Activated T-cell treated with anti-CD3 and anti-CD28 coated beads, Interleukin-2, amount 50 U/mL, for 1 hour (primary cell): Measurements from ENCODE around the gene SPCS3.
A peak's percentile ranks its signal among the peaks of the same experiment; 100 is the strongest.
"Not testable (repeated sequence)": the region's sequence is repeated elsewhere in the genome, so short reads cannot be mapped to it uniquely, and the experiment has no call there.

ENCODE experiments used
- DNase-seq: peaks from one replicate; pipeline ENCODE4 v3.0.0-alpha.2; 2020

SPCS3 gene

DNA sequence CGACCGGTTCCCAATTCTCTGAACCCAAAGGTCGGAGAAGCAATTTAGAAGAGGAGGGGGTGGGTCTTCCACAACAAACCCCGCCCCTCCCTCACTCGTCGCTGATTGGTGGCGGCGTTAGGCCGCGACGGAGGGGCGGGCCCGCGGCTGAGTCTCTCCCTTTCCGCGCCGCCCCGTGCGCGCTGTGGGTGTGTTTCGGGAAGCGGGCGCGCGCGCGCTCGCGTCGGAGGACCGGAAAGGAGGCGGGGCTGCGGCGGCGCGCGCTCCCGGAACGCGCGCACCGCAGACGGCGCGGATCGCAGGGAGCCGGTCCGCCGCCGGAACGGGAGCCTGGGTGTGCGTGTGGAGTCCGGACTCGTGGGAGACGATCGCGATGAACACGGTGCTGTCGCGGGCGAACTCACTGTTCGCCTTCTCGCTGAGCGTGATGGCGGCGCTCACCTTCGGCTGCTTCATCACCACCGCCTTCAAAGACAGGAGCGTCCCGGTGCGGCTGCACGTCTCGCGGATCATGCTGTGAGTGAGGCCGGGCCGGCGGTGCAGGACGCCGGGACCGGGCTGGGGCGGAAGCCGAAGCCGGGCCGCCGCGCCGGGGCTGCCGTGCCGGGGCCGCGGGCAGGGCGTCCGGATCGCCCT, at the start of gene SPCS3:
Gene SPCS3 (plus strand): TSS at position 263 of the 636 bp plus-strand sequence. CDS start 111 bp downstream, at position 374.
- peak; percentile 96 for DNase-seq

DNA sequence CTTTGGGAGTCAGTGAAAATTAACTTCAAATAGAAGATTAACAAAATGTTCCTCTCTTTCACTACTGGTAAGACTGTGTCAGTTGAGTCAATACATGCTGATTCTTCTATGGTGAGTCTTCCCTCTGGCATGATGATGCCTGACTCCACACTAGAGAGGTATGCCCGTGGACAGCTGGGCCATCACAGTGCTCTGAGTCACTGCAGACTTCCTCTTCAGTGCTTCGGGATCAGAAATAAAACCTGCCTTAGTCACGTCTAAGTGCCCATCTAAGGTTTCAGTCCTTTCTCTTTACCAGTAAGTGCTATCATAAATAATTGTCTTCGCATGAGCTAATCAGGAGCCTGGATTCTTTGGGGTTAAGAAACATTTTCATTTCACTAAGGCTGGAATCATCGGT, 49.1 kb upstream of the SPCS3 start:
- DNase-seq, result no peak

DNA sequence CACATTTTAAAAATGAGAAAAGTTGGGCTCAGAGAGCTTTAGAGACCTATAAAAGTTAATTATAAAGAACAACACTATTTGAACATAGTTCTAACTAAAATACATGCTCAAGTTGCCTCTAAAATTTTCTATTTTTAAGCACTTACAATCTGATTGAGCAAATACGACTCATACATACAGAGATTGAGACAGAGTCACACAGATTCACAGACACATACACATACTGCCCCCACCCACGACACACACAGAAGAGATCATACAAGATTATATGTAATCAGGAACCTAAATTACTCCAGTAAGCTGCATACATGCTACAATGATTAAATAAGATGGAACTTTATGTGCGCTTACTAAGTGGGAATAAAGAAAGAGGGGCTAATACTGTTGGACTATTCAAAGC, 48.0 kb upstream of the SPCS3 start:
- DNase-seq, result no peak

DNA sequence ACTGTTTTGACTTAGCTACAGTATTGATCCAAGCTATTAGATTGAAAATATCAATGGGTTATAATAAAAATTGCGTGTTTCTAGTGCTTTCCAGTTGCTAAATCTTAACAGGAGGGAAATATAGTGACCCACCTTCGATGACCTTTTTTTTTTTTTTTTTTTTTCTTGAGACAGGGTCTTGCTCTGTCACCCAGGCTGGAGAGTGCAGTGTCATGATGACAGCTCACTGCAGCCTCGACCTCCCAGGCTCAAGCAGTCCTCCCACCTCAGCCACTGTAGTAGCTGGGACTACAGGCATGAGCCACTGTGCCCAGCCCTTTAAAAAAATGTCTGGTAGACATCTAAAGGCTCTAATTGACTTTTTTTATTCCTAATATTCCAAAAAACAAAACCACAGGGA, 47.0 kb upstream of the SPCS3 start:
- DNase-seq, result no peak

DNA sequence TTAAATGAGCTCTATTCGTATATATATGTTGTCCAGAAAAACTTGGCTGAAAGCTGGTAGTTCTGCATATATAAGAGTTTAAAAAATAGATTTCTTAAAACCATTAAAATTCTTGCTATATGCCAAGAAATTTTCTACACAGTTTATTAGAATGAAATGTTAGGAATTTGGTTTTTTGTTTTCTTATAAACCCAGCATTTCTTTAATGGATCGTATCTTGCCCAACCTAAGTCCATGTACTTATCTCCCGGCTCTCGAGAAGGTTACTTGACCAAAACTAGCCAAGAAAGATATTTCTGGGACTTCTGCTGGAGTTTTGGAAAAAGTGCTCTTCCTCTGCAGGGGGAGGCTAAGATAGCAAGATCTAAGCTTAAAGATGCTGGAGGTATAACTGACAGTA, 46.0 kb upstream of the SPCS3 start:
- no peak for DNase-seq

DNA sequence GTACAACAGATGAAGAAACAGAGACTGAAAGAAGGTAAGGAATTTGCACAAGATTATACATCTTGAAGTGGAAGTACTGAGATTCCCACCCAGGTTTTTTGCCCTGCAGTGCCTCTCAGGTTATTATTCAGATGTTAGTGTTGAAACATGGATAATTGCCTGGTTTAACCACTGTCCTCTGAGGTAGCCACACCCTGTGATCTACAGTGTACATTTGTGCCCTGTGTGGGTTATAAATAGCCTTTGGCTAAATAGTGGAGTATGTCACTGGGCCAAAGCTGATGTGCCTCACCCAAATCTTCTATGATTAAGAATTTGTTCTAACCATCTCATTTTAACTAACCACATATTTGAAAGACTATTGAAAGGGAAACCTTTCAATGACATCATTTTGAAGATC, 45.3 kb upstream of the SPCS3 start:
- DNase-seq, result no peak

DNA sequence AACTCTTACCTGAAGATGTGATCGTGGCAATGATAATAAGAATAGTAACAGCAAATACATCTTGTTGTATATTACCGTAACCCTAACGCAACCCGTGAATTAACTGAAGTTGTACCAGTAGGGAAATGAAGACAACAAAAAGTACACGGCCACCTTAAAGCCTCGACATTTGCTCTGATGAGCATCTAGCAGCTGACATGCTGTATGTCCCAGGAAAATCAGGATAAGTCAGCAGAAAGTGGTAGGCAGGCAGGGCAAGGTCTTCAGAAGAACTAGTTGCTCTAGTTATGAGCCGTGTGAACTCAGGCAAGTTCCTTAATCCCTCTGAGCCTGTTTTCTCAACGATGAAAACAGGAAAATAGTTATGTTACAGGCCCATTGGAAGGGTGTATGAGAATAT, 43.1 kb upstream of the SPCS3 start:
- no peak for DNase-seq

DNA sequence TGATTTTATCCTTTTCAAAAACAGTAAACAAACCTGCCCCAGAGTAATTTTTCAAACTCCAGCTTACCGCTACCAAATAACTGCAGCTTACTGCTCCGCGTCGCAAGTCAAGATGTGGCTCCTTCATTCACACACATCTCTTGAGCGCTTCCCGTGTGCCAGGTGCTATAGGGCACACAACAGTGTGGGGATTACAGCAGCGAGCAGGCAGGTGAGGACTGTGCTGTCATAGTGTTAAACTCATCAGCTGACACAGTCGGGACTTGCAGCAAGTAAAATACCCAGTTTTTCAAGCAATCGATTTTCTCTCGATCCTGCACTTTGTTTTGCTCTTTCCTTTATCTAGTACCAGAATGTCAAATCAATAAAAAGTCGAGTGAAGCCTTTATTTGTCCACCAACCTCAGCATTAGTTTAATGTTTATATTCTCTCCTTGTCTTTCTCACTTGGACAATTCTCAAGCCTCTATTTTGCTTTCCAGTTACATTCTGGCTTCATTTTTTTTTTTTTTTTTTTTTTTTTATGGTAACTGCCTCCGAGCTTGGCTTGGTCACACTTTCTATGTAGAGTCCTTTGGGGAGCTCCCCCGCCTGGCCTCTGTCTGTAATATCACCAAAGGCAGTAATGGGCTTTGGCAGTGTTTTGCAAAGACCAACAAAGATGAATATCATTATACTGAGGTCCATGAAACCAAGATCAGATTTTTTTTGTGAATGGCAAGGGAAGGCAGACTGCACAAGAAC, 42.4 kb upstream of the SPCS3 start:
- no peak for DNase-seq

DNA sequence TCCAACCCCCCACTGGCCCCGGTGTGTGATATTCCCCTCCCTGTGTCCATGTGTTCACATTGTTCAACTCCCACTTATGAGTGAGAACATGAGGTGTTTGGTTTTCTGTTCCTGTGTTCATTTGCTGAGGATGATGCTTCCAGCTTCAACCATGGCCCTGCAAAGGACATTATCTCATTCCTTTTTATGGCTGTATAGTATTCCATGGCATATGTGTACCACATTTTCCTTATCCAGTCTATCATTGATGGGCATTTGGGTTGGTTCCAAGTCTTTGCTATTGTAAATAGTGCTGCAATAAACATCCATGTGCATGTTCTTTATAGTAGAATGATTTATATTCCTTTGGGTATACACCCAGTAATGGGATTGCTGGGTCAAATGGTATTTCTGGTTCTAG, 40.2 kb upstream of the SPCS3 start:
- not testable (repeated sequence) for DNase-seq

DNA sequence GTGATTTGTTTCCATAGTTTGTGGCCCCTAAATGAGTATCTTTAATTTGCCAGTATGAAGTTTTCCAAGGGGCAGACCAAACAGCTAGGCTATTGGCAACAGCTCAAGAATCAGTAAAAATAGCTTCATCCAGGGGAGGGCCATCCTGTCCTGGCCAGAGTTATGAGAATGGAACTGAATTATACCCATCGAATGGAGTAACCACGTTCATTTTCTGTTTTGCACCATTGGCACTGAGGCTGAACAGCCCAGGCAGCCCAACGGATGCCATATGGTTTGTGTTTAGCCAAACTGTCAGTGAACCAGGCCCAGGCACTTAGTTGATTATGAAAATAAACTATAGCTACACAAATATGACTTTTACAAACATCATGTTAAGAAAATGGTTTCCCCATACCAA, 33.0 kb upstream of the SPCS3 start:
- DNase-seq, result no peak

DNA sequence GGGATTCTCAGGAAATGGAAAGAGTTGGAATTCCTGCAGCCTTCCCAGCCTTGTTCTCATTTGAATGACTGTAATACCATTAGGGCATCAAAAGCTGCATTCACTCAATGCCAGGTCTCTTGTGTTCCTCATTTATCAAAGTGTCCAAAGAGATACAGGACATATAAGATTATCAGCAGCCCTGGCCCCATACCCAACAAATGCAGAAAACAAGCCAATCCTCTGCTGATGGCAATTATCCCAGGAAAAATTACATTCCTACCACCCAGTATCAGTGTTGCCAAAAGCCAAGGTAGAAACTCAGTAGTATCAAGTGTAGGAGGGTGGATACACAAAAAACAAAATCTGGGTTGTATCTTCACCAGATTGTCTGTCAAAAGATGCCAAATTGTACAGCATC, 32.2 kb upstream of the SPCS3 start:
- no peak for DNase-seq

DNA sequence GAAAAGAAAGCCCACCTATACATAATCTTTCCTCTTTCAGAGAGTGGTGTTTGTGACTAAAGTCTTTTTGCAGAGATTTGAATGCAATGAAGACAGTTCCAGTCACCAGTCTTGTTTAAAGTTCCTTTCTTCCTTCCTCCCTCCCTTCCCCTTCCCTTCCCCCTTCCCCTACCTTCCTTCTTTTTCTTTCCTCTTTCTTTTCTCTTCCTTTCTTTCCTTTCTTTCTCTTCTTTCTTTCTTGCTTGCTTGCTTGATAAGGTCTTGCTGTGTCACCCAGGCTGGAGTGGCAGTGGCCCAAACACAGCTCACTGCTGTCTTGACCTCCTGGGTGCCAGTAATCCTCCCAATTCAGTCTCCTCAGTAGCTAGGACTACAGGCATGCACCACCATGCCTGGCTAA, 31.7 kb upstream of the SPCS3 start:
- DNase-seq, result no peak

DNA sequence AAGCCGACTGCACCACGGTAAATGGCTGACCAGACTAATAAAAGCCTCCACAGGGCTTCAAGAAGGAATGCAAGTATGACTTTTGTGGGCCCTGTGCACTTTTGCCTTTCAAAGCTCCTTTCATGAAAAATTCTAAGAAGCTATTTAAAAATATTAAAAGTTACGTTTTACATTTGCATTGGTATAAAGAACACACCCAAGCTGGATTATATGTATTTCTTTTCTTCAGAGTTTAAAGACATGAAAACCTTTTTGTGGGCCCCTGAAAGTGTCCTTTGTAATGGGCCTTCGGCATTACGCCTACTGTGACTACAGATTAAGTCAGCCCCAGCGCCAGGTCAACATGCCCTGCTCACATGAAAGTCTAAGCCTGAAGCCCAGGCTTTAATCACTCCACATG, 30.2 kb upstream of the SPCS3 start:
- DNase-seq, result no peak

DNA sequence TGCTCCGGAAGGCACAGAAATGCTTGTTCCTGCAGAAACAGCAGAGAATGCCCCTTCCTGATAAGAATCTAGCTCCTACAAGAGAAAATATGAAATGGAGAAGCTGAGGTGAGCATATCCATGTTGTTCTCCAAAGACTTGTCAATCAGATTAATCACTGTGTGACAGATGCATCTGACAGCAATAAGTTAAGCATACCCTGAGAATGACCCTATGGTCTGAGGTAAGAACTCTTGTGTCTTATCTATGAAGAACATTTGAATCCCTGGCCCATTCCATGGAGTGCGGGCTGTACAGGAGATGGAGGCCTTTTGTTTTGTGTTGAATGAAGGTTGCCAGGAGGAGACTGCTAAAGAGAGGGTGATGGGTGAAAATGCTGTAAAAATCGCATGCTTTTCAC, 29.2 kb upstream of the SPCS3 start:
- DNase-seq, result no peak

DNA sequence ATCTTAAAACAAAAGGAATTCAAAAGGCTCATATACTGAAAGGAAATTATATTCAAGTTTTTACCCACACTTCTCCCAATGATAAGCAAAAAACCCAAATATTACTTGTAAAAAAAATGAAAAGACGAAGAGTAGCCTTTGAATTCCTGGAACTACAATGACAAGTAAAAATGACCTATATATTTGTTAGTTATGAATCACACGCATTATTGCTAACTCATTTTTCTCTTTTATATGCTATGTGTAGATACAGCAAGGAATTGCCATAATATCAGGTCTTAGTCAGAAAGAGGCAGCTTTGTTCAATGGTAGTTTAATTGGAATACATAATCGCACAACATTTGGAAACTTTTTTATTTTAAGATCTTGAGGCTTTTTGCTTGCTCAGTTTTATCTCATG, 28.0 kb upstream of the SPCS3 start:
- DNase-seq, result no peak

DNA sequence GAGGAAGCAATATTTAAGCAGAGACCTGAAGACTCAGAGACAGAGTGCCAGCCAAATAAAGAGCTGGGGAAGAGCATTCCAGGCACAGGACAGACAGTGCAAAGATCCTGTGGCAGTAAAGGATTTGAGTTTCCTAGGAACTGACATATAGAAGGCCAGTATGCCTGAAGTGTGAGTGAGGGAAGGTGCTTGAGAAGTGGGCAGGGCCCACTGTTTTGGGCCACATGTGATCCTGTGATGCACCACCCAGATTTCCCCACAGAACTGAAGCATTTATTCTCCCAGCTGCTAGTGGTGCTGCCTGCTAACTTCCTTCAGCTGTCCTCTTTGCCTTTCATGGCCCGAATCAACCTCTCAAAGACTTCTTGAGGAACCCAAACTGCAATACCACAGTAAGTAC, 26.8 kb upstream of the SPCS3 start:
- no peak for DNase-seq

DNA sequence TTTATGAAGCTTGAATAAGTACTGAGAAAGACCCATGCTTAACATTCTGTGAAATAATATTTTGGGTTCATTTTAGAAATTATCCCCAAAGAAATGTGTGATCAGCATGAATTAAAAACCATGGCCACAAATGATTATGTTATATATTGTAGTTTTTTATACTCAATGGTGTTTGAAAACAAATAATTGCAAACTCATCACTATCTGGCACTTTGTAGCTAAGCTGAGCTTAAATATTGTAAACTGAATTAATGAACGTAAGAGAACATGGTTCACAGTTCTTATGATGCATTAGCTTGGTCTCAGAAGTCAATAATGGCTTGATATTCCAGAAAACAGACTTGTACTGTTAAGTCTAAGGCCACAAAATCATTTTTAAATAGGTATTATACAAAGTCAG, 26.1 kb upstream of the SPCS3 start:
- no peak for DNase-seq

DNA sequence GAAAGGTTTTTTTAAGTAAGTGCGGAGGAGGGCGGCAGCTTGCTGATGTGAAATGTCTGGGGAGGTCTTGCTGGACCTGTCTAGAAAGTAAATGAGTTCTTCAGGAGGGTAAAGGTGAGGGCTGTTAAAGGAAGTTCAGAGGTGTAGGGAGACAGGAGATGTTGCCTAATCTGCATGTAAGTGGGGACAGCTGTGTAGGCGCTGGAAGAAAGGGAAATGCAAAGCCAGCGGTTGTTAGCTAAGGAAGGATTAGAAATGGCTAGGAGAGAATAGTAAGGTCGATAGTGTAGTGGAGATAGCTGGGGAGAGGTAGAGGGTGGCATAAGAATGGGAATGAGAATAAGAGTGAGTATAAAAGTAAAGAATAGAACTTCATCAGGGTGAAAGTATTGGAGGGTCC, 23.9 kb upstream of the SPCS3 start:
- DNase-seq, result not testable (repeated sequence)

DNA sequence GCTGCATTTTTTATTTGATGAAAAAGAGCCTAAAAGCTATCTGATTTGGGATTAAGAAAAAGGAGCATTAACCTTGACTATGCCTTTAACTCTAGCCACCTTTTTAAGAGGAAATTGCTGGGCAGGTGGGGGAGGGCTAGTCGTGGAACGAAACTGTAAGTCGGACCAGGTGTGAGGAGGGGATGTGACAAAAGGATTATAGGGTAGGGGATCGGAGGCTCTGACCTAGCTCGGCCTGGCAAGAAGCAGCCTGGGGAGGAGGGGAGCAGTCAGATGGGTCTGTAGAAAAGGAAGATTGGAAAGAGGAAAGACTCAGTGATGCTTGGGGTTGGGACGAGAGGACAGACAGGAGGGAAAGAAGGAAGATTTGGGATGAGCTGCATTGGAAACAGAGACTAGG, 21.1 kb upstream of the SPCS3 start:
- no peak for DNase-seq

DNA sequence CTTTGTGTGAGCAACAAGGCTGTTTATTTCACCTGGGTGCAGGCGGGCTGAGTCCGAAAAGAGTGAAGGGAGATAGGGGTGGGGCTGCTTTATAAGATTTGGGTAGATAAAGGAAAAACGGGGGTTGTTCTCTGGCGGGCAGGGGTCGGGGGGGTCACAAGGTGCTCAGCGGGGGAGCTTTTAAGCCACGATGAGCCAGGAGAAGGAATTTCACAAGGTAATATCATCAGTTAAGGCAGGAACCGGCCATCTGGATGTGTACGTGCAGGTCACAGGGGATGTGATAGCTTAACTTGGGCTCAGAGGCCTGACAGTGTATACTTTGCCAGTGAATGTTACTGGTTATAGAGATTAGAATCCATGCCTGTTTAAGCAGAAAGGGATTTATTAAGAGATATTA, 19.7 kb upstream of the SPCS3 start:
- no peak for DNase-seq

DNA sequence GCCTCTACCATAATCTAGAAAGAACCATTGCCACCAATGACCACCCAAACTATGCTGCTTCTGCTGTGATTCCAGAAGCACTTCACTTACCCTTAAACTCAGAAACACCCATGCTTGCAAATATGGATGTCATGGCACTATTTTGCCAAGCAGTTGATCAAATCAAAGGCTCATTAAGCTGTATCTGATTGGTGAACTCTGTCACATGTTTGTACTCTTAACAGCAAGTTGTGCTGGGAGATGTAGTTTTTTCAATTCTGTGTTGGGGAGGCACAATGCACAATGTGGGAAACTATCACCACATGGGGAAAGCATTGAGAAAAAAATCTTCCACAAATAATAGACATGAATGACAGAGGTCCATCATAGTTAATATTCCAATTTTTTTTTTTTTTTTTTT, 19.2 kb upstream of the SPCS3 start:
- no peak for DNase-seq

DNA sequence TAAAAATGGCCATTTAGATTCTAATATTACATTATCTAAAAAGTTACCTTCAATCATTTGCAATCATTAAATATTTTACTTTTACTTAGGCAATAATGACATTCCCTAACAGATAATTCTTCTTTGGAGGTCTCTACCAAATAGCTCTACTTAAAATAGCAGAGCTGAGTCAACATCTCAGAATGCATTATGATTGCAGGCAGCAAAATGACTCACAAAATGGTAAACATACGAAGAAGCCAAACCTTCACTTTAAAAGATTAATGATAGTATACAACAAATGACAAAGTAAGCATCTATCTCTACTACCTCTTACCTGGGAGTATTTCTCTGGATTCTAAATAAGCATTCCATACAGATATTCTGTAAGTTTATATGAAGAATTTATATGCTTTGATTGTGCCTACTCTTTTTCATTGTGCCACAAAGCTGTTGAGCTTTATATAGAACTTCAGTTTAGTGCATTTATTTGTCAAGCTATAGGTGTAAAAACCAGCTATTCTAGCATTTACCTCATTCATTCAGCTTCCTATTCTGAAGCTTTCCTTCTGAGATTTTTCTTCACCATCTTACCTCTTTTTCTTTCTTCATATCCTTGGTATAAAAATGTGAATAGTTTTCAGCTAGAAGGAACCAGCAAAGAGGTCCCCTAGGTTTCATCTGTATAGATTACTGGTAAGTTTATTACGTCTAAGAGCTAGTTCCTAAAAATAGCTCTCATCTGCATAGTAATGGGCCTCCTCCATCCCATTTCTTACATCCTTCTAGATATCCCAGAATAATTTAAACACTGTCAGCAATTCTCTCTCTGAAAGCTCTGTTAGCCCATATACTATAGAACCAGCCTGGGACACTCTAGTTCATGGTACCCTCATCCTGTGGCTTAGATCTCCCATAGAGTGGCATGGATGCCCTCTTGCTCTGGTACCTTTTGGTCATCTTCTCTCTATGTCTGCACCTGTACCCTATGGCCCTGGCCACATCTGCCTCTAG, 17.2 kb upstream of the SPCS3 start:
- DNase-seq, result no peak

DNA sequence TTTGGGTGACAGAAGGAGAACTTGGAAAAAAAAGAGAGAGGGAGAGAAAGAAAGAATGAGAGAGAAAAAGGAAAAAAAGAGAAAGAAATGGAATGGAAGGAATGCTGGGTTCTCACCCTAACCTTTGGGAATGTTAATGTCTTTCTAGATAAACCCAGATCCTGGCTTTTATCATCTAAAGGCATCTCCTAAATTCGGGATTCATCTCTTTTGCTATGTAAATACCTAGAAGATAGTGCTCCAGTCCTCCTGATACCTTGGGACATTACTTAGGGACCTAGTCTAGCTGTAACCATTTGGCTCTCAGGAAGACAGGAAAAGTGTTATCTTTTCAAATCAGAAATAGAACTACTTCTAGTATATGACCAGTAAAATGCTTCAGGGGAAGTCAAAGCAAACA, 15.8 kb upstream of the SPCS3 start:
- no peak for DNase-seq
